Muscle layer of colon (tissue), 2 donors: ENCODE data around the gene LCE6A.

Source experiments
- H3K27ac ChIP-seq: one replicate; pipeline ENCODE4 v1.7.0; 2013; ENCODE audit warnings: low read depth, mild to moderate bottlenecking, low read length, moderate library complexity
- H3K27me3 ChIP-seq, 2 donors: one replicate each; pipeline ENCODE4 v1.7.0; 2013; ENCODE audit warnings: low read length in 2 of 2, mild to moderate bottlenecking in 2 of 2; ENCODE audit not compliant: insufficient read depth in 2 of 2, control insufficient read depth in 1 of 2
- H3K36me3 ChIP-seq: one replicate; pipeline ENCODE4 v1.7.0; 2013; ENCODE audit warnings: mild to moderate bottlenecking, low read length; ENCODE audit not compliant: insufficient read depth
- H3K4me1 ChIP-seq: one replicate; pipeline ENCODE4 v1.7.0; 2013; ENCODE audit warnings: mild to moderate bottlenecking, low read length; ENCODE audit not compliant: insufficient read depth
- H3K4me3 ChIP-seq, 2 donors: one replicate each; pipeline ENCODE4 v1.7.0; 2013; ENCODE audit warnings: low read length in 2 of 2, low read depth in 1 of 2, mild to moderate bottlenecking in 1 of 2, moderate library complexity in 1 of 2
- H3K9ac ChIP-seq: one replicate; pipeline ENCODE4 v1.7.0; 2013; ENCODE audit warnings: low read length
- H3K9me3 ChIP-seq: one replicate; pipeline ENCODE4 v1.7.0; 2013; ENCODE audit warnings: mild to moderate bottlenecking, low read length
- donor health status: abdominal sarcoma.
- donor health status: Adenocarcinoma of cecum.

The LCE6A gene, protein sequence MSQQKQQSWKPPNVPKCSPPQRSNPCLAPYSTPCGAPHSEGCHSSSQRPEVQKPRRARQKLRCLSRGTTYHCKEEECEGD

DNA sequence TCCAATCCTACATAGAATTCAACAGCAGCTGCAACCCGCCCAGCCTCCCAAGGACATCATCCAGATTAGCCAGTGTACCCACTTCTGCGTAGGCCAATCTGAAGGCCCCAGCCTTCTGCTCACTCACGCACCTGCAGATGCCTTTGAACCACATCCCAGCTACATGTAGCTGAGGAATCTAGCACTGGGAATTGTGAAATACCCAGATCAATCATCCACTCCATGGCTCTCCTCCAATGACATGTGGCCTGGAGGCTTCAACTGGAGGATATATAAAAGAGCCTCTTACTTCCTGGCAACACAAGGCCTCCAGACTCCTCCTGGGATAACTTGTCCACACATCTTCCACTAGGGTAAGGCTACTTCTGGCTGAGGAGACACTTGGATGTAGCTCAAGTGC lies at the start of gene LCE6A:
Gene LCE6A, plus strand, starts transcription at position 301 of the 400 bp plus-strand sequence. CDS start 665 bp downstream, outside the sequence.
- no peaks in the 10 kb centered on the region for H3K27me3 ChIP-seq
- H3K4me1 ChIP-seq, result no peaks in the 10 kb centered on the region
- H3K9ac ChIP-seq, result no peak within 1 kb of the TSS
- H3K27ac ChIP-seq, result no peak within 1 kb of the TSS
- H3K36me3 ChIP-seq, result no peaks in the 10 kb centered on the region
- H3K9me3 ChIP-seq, result no peaks in the 10 kb centered on the region
- H3K4me3 ChIP-seq, result no peak within 1 kb of the TSS

DNA sequence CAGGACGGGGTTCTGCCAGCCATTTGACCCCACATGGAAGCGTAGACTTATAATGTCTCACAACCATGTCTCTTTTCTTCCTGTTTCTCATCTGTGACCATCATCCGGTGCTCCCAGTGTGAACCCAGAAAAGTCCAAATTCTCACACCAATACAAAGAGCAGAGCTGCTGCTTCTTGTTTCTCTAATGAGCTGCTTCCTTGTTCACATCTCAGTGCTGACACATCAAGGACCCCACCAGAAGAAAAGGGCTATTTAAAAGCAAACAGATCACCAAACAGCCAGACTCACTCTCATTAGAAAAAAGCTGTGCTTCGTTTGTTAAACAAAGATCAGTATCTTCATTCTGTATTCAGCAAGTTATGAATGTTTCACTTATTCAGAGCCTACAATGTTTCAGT lies 47.0 kb upstream of the LCE6A start:
- Histone ChIP-seq H3K27me3 (no peaks in the 10 kb centered on the region), H3K4me1 (no peaks in the 10 kb centered on the region), H3K36me3 (no peaks in the 10 kb centered on the region), H3K9ac (no peak overlapping the region), H3K4me3 (no peak overlapping the region), H3K27ac (no peak overlapping the region), H3K9me3 (no peaks in the 10 kb centered on the region)

DNA sequence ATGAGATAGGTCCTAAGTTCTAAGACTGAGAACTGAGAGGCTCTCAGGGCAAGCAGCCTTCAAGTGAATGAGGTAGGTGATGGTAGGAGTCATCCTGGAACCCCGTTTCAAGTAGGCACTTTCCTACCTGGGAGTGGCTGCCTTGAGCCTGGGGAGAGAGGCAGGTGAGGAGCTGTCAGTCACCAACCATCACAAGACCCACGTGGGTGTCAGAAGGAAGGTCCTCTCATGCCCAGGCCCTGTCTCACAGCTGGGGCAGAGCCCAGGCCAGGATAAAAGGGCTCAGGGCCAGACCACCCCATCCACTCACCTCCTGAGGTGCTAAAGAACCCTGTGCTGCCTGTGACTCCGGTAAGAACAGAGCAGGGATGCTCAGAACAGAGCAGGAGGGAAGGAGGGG lies 46.2 kb upstream of the LCE6A start, which contains the start of gene LCE1D:
Gene LCE1D, plus strand, starts transcription at position 301 of the 400 bp plus-strand sequence. CDS start 1,074 bp downstream, outside the sequence.
- H3K27ac ChIP-seq, result no peak within 1 kb of the TSS
- no peak within 1 kb of the TSS for H3K9ac ChIP-seq
- no peaks in the 10 kb centered on the region for H3K36me3 ChIP-seq
- H3K4me3 ChIP-seq, result no peak within 1 kb of the TSS
- H3K4me1 ChIP-seq, result no peaks in the 10 kb centered on the region
- H3K9me3 ChIP-seq, result no peaks in the 10 kb centered on the region
- H3K27me3 ChIP-seq, result no peaks in the 10 kb centered on the region

DNA sequence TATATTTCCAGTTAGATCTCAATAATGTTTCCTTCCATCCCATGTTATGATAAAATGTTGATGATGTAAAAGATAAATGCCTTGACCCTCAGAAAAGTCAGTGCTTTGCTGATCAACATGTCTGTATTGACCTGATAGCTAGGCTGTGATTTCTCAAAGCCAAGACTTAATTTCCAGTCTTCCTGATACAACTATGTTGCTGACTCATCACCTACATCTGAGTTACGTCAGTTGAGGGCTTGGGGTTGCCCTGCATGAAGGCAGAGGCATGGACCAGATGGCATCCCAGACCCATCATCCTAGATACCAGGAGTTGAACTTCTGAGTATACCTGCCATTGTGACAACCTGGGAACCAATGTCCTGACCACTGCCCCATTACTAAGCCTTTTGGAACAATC lies 41.3 kb upstream of the LCE6A start:
- Histone ChIP-seq H3K27me3 (no peaks in the 10 kb centered on the region), H3K9ac (no peak overlapping the region), H3K36me3 (no peaks in the 10 kb centered on the region), H3K9me3 (no peaks in the 10 kb centered on the region), H3K4me1 (no peaks in the 10 kb centered on the region), H3K27ac (no peak overlapping the region), H3K4me3 (no peak overlapping the region)

DNA sequence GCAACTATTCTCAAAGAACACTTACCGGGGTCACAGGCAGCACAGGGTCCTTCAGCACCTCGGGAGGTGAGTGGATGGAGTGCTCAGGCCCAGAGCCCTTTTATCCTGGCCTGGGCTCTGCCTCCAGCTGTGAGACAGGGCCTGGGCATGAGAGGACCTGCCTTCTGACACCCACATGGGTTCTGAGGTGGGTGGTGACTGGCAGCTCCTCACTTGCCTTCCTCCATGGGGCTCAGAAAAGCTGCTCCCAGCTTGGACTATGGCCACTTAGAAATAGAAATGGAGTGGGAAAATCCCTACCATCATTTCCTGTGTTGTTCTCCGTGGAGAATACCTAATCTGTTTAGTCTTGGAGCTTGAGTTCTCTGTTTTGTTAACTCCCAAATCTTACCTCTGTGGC lies 36.1 kb upstream of the LCE6A start, which contains the start of gene LCE1C:
Gene LCE1C, minus strand, starts transcription at position 76 of the 400 bp plus-strand sequence. CDS start 1,173 bp downstream, outside the sequence.
- Histone ChIP-seq H3K9ac (no peak within 1 kb of the TSS), H3K4me1 (no peaks in the 10 kb centered on the region), H3K4me3 (no peak within 1 kb of the TSS), H3K27ac (no peak within 1 kb of the TSS), H3K9me3 (no peaks in the 10 kb centered on the region), H3K27me3 (no peaks in the 10 kb centered on the region), H3K36me3 (no peaks in the 10 kb centered on the region)

DNA sequence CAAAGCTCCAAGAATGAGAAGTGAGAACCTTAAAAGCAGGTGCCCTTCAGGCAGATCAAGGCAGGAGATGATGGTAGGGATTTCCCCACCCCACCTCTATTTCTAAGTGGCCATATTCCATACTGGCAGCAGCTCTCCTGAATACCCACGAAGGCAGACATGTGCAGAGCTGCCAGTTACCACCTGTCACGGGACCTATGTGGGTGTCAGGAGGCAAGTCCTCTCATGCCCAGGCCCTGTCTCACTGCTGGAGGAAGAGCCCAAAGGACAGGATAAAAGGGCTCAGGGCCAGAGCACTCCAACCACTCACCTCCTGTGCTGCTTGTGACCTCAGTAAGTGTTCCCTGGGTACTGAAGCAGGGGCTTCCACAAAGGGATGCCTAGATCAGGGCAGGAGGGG lies 31.6 kb upstream of the LCE6A start:
- no peaks in the 10 kb centered on the region for H3K27me3 ChIP-seq
- H3K27ac ChIP-seq, result no peak overlapping the region
- H3K4me1 ChIP-seq, result no peaks in the 10 kb centered on the region
- no peaks in the 10 kb centered on the region for H3K36me3 ChIP-seq
- H3K9ac ChIP-seq, result no peak overlapping the region
- no peak overlapping the region for H3K4me3 ChIP-seq
- H3K9me3 ChIP-seq, result no peaks in the 10 kb centered on the region

DNA sequence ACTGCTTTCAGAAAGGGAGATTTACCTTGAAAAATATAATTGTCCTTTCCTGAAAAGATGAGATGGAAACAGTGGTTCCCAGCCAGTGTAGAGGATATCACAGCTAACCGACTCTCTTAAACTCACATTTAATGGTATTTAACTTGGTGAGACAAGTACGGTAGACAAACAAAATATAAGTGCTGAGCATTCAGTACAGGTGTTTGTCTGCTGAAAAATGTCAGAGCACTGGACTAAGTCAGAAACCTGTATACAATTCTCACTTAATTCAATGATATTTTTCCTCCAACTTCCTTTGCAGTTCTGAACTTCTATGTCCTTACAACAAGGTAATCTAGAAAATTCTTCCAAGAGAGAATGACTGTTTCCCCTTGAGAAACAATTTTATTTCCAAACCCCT lies 31.0 kb upstream of the LCE6A start, which contains the start of gene LCE1B:
Gene LCE1B, plus strand, starts transcription at position 301 of the 400 bp plus-strand sequence. CDS start 476 bp downstream, outside the sequence.
- H3K27ac ChIP-seq, result no peak within 1 kb of the TSS
- H3K4me1 ChIP-seq, result no peaks in the 10 kb centered on the region
- no peak within 1 kb of the TSS for H3K9ac ChIP-seq
- no peak within 1 kb of the TSS for H3K4me3 ChIP-seq
- no peaks in the 10 kb centered on the region for H3K36me3 ChIP-seq
- no peaks in the 10 kb centered on the region for H3K9me3 ChIP-seq
- H3K27me3 ChIP-seq, result no peaks in the 10 kb centered on the region

DNA sequence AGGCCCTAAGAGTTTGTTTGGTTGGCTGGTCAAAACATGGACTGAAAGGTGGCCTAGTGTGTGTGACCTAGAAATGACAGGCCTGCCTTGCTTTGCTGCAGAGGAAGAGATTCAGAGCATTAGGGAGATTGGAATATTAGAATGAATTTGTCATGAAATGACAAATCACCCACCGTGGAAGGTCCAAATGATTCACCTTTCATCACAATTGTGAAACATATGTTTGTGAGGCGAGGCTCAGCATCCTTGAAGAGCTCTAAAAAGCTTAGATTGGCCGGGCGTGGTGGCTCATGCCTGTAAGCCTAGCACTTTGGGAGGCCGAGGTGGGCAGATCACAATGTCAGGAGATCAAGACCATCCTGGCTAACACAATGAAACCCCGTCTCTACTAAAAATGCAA lies 25.3 kb upstream of the LCE6A start:
- Histone ChIP-seq H3K4me1 (no peaks in the 10 kb centered on the region), H3K36me3 (no peaks in the 10 kb centered on the region), H3K27me3 (no peaks in the 10 kb centered on the region), H3K4me3 (no peak overlapping the region), H3K9me3 (no peaks in the 10 kb centered on the region), H3K9ac (no peak overlapping the region), H3K27ac (no peak overlapping the region)

DNA sequence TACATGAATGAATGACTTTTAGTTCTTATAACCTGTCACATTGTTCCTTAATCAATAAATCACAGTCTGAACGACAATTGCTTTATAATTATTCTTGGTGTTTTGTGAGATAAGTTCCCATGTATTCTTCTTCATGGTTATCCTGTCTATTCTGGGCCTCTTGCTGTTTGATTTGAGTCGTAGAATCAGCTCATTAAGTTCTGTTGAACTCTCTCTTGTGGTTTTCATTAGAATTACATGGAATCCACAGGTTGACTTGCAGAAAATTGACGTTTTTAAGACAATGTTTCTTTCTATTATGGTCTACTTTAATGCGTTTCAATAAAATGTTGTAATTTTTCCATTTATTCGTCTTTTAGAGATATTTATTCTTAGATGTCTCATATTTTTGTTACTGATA lies 19.4 kb upstream of the LCE6A start:
- Histone ChIP-seq H3K9ac (no peak overlapping the region), H3K36me3 (no peaks in the 10 kb centered on the region), H3K4me3 (no peak overlapping the region), H3K9me3 (no peaks in the 10 kb centered on the region), H3K27ac (no peak overlapping the region), H3K4me1 (no peaks in the 10 kb centered on the region), H3K27me3 (no peaks in the 10 kb centered on the region)

DNA sequence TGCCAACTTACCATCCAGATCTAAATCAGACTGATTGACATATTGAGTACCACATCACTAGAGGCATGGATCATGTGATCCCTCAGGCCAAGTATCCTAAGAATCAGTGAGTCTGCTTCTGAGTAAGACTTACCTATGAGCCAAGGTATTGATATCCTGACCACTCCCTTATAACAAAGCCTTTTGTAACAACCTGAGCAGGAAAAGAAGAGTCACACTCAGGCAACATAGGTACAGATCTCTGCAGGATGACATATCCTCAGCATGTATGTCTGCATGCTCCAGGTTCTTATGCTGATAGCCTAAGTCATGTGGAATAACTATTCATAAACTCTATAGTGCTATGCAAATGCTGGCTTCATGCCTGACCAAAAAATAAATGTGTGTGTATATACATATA lies 17.7 kb upstream of the LCE6A start:
- Histone ChIP-seq H3K4me1 (no peaks in the 10 kb centered on the region), H3K27me3 (no peaks in the 10 kb centered on the region), H3K9ac (no peak overlapping the region), H3K4me3 (no peak overlapping the region), H3K36me3 (no peaks in the 10 kb centered on the region), H3K27ac (no peak overlapping the region), H3K9me3 (no peaks in the 10 kb centered on the region)

DNA sequence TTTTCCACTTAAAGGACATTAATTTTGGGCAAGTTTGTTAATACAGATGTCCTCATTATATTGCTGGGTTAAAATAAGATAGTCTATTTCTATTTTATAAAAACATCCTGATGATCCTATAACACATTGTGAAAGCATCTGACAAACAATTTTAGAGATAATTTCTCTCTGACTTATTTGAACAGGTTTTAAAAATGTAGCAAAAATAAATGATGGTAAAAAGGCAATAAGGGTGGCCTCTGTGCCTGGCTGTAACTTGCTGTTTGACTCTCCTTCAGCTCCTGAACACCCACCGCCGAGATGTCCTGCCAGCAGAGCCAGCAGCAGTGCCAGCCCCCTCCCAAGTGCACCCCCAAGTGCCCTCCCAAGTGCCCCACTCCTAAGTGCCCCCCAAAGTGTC lies 15.5 kb upstream of the LCE6A start, which contains the start of gene LCE1A:
Gene LCE1A, plus strand, starts transcription at position 301 of the 400 bp plus-strand sequence. Its CDS starts 0 bp downstream, at position 301.
- Histone ChIP-seq H3K4me3 (no peak within 1 kb of the TSS), H3K4me1 (no peaks in the 10 kb centered on the region), H3K27me3 (no peaks in the 10 kb centered on the region), H3K9ac (no peak within 1 kb of the TSS), H3K9me3 (no peaks in the 10 kb centered on the region), H3K27ac (no peak within 1 kb of the TSS), H3K36me3 (no peaks in the 10 kb centered on the region)

DNA sequence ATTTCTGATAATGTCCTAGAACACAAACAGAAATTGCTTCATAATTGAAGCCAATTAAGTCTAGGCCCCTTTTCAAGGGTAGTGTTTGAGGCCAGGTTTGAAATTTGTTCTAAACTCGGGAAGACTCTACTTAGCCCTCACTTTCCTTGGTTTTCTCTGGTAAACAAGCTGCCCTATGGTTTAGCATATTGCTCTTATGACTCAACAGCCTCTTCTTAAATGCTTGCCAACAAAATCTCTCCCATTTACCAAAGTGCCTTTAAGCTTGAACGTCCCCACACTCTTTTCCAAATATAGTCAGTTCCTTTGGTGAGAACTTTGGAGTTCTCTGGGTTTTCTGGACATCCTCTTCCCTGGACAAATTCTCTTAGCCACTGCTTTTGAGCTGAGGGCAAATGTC lies 5.8 kb upstream of the LCE6A start:
- no peaks in the 10 kb centered on the region for H3K4me1 ChIP-seq
- H3K27me3 ChIP-seq, result no peaks in the 10 kb centered on the region
- H3K27ac ChIP-seq, result no peak overlapping the region
- H3K36me3 ChIP-seq, result no peaks in the 10 kb centered on the region
- H3K9me3 ChIP-seq, result no peaks in the 10 kb centered on the region
- no peak overlapping the region for H3K4me3 ChIP-seq
- no peak overlapping the region for H3K9ac ChIP-seq
